Measurements from ENCODE around the gene SGF29. TPM values are rescaled to one million over a fixed set of nuclear protein-coding genes. Genes with fewer than 3 reads are reported as not detected.

The SGF29 gene
- polyA plus RNA-seq, 3 donors = 14.0 to 24.3 (median 18.8) TPM

GRCh38 chr16:28505489-28506137 lies 48.1 kb upstream of the SGF29 start:
- H3K27me3 Mint-ChIP-seq (ENCODE audit: low read depth in 3 of 3) = peaks cover 1 to 2% (median 2%) of the 10 kb centered on the region in 3 donors
- TF ChIP-seq CTCF (IDR thresholded peaks at IDR 0.05) = no peak
- 69% methylated on average over 9 of the region's 14 CpGs for WGBS (ENCODE audit: insufficient coverage)
- Histone ChIP-seq H3K4me1 (ENCODE audit: control insufficient read depth in 1 of 2, insufficient read depth in 2 of 2, low read length in 2 of 2) (peaks cover 38 to 47% of the 10 kb centered on the region in 2 donors), H4K20me1 (ENCODE audit: insufficient read depth, low read length) (peaks cover 8% of the 10 kb centered on the region), H3K4me3 (replicated peaks in 1 of 3; ENCODE audit: low read depth in 2 of 3, low read length in 3 of 3) (peak overlapping the region; percentile 15 to 75 (median 35)), H3K79me2 (ENCODE audit: insufficient read depth, low read length) (peaks cover 4% of the 10 kb centered on the region), H3K9ac (ENCODE audit: insufficient read depth, low read length, poor library complexity, severe bottlenecking) (peak overlapping the region; percentile 63), H3K27me3 (ENCODE audit: control insufficient read depth in 2 of 2, insufficient read depth in 2 of 2, low read length in 2 of 2) (no peaks in the 10 kb centered on the region), H3K4me2 (replicated peaks; ENCODE audit: extremely low read depth, low read length, poor library complexity, severe bottlenecking) (peak overlapping the region; percentile 83), H2AFZ (ENCODE audit: insufficient read depth, low read depth, low read length, poor library complexity, severe bottlenecking) (no peak overlapping the region), H3K36me3 (replicated peaks in 1 of 2; ENCODE audit: control insufficient read depth in 1 of 2, insufficient read depth in 2 of 2, low read length in 2 of 2) (peaks cover 6 to 27% of the 10 kb centered on the region in 2 donors), H3K9me3 (replicated peaks in 1 of 2; ENCODE audit: control insufficient read depth in 1 of 2, insufficient read depth in 1 of 2, low read length in 2 of 2) (no peaks in the 10 kb centered on the region), H3K27ac (ENCODE audit: low read depth in 1 of 2, low read length in 2 of 2) (peak overlapping the region; percentile 55 to 82)
- DNase-seq = peak in 2 of 3 donors; percentile 46 to 50
- peak overlapping the region; percentile 82 to 93 for H3K4me3 Mint-ChIP-seq
- H3K27ac Mint-ChIP-seq = peak overlapping the region; percentile 89 to 97 (median 94)
- intact Hi-C loops (cut with micrococcal nuclease) = no loop called here
- H3K36me3 Mint-ChIP-seq = peaks cover 6 to 11% of the 10 kb centered on the region in 2 donors
- H3K9me3 Mint-ChIP-seq = peaks cover 0 to 1% (median 0%) of the 10 kb centered on the region in 7 donors
- H3K4me1 Mint-ChIP-seq = peaks cover 50% of the 10 kb centered on the region

GRCh38 chr16:28511031-28511430 lies 42.7 kb upstream of the SGF29 start:
- no peak for TF ChIP-seq CTCF (IDR thresholded peaks at IDR 0.05)
- H3K4me1 Mint-ChIP-seq = peaks cover 33% of the 10 kb centered on the region
- Histone ChIP-seq H3K9ac (ENCODE audit: insufficient read depth, low read length, poor library complexity, severe bottlenecking) (no peak overlapping the region), H3K79me2 (ENCODE audit: insufficient read depth, low read length) (peaks cover 4% of the 10 kb centered on the region), H3K27me3 (ENCODE audit: control insufficient read depth in 2 of 2, insufficient read depth in 2 of 2, low read length in 2 of 2) (no peaks in the 10 kb centered on the region), H3K4me2 (replicated peaks; ENCODE audit: extremely low read depth, low read length, poor library complexity, severe bottlenecking) (no peak overlapping the region), H3K36me3 (replicated peaks in 1 of 2; ENCODE audit: control insufficient read depth in 1 of 2, insufficient read depth in 2 of 2, low read length in 2 of 2) (no peaks in the 10 kb centered on the region), H3K9me3 (replicated peaks in 1 of 2; ENCODE audit: control insufficient read depth in 1 of 2, insufficient read depth in 1 of 2, low read length in 2 of 2) (no peaks in the 10 kb centered on the region), H3K27ac (ENCODE audit: low read depth in 1 of 2, low read length in 2 of 2) (no peak overlapping the region), H3K4me3 (replicated peaks in 1 of 3; ENCODE audit: low read depth in 2 of 3, low read length in 3 of 3) (no peak overlapping the region), H3K4me1 (ENCODE audit: control insufficient read depth in 1 of 2, insufficient read depth in 2 of 2, low read length in 2 of 2) (peaks cover 25 to 32% of the 10 kb centered on the region in 2 donors), H2AFZ (ENCODE audit: insufficient read depth, low read depth, low read length, poor library complexity, severe bottlenecking) (no peak overlapping the region), H4K20me1 (ENCODE audit: insufficient read depth, low read length) (no peaks in the 10 kb centered on the region)
- DNase-seq = no peak
- intact Hi-C loops (cut with micrococcal nuclease) = no loop called here
- peaks cover 1 to 6% (median 2%) of the 10 kb centered on the region in 3 donors for H3K27me3 Mint-ChIP-seq (ENCODE audit: low read depth in 3 of 3)
- peak overlapping the region in 1 of 7 donors; percentile 25 for H3K27ac Mint-ChIP-seq
- H3K9me3 Mint-ChIP-seq = no peaks in the 10 kb centered on the region
- WGBS (ENCODE audit: insufficient coverage) = no CpG with 5 or more reads among the region's 3 CpGs
- no peaks in the 10 kb centered on the region for H3K36me3 Mint-ChIP-seq
- no peak overlapping the region for H3K4me3 Mint-ChIP-seq

Measured in CD14-positive monocyte (primary cell).